GM19043 (cell line): ENCODE data around the gene CYP2W1.

Experiments used
- ATAC-seq: cut with Tn5 transposase; IDR thresholded peaks from one replicate; pipeline ENCODE4 v1.9.1; 2021; ENCODE audit warnings: low read depth; ENCODE audit not compliant: unreplicated experiment

CYP2W1 gene

DNA sequence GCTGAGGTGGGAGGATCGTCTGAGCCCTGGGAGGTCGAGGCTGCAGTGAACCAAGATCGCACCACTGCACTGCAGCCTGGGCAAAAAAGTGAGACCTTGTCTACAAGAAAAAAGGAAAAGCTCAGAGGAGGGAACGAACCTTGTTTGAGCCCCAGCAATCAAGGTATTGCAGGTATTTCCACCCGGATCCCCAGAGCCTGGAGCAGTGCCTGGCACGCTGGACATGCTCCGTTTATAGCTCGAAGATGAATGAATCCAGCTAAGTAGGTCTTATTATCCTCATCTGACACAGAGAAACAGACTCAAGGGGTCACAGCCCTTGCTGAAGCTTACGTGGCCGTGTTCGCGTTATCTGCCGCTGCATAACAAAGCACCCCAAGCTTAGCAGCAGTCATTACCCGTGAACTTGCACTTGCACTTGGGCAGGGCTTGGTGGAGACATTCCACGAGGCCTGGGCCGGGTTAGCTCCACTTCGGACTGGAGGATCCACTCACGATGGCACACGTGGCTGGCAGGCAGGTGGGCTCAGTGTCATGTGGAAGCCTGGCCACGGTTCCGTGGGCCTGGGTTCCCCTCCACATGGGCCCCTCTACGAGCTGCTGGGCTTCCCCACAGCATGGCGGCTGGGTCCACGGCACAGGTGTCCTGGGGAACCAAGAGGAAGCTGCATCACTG lies 4.4 kb upstream of the CYP2W1 start:
- no peak for ATAC-seq

DNA sequence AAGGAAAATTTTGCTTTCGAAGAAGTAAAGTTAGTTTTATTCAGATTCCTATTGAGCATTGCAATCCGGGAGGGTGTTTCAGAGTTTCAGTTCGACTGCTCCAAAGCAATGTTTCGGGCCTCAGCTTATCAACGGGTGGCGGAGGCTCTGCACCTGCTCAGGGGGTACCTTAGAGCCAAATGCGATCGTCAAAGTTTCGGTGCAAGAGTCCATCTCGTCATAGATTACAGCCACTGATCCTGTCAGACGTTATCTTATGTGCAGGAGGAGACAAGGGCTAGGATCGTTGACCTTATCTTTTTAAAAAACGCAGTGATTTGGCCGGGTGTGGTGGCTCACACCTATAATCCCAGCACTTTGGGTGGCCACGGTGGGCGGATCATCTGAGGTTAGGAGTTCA lies 3.8 kb upstream of the CYP2W1 start:
- ATAC-seq = no peak

DNA sequence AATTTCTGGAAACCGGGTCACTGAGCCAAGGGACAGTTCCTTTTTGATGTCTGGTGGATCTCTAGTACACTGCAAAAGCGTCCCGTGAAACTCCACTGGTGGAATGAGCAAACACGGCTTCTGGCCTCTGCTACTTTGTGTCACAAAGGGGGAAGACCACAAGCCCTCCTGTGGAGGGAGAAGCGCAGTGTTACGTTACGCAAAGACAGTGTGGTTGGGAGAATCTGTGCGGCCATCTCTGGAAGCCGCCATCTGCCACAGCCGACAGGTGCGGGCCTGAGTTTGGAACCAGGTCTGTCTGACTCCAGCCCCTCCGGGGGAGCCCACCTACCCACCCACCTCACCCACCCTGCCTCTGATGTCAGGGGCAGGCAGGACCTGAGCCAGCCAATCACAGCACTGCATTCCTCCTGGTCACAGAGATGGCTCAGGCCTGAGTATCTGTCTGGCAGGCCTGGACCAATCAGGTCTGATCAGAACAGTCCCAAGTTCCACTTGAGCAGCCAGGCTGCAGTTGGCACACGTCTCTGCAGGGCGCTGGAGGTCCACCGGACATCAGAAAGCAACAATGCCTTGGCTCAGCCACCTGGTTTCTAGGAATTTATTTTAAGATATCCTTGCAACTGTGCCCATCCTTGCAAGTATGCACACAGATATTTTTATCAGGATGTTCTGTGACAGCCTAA lies 3.0 kb upstream of the CYP2W1 start:
- ATAC-seq = no peak

DNA sequence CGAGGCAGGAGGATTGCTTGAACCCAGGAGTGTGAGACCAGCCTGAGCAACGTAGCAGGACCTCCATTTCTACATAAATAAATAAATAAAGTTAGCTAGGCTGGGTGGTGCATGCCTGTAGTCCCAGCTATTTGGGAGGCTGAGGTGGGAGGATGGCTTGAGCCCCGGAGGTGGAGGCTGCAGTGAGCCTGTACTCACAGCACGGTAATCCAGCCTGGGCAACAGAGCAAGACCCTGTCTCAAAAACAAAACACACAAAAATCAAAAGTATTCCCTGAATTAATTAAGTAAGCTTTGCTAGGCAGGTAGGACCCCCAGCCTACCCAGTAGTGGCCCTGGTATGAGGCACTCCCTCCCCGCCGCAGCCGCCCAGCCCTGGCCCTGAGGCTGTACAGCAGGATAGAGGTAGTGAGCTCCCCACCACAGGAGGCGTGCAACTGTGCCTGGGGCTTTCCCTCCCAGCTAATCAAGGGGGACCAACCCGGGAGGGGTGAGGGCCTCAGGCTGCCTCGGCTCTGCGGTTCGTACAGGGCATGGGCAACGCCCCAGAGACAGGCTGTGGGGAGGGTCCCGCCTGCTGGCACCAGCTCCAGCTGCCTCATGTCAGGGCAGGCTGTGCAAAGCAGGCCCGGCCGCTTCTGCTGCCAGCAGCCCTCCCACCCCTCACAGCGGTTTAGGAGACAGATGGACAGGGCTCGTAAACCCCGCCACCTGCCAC lies 1.0 kb upstream of the CYP2W1 start:
- no peak for ATAC-seq

DNA sequence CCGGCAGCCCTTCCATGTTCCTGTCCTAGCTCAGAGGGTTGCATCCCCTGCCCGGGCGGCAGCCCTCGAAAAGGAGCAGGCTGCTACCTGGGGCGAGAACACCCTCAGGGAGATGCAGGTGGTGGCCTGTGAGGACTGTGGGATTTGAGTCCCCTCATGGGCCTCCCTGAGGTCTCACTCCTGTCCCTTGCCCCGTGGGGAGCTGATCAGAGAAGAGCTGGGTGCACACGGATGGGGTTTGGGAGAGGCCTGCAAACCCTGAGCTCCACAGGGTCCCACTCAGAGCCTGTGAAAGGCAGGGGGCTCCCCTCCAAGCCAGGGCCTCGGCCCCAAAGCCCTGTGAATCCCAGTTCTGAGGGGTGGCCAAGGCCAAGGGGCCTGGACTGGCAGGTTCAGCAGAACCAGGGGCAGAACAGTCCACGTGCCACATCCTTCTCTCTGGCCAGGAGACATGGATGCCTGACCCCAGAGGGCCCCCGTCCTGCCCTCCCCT lies 424 bp upstream of the CYP2W1 start:
- no peak for ATAC-seq

DNA sequence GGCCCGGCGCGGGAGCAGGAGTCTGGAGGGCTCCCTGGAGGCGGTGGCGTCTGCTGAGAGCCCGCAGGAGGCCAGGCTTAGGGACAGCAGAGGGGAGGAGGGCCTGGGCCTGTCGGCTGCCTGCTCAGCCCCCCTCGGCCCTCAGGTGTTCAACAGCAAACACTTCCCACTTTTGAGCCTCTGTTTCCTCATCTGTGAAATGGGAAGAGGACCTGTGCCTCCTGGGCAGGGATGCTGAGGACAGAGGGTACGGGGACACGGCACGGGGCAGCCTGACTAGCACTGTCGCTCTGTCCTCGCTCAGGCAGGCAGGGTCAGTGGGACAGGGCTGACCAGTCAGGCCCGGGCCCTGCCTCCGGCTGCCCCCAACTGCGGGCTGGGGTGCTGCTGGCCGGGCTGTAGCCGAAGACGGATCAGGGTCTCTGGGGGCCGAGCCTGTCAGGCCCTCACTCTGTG lies 663 bp downstream of the CYP2W1 start:
- no peak for ATAC-seq

DNA sequence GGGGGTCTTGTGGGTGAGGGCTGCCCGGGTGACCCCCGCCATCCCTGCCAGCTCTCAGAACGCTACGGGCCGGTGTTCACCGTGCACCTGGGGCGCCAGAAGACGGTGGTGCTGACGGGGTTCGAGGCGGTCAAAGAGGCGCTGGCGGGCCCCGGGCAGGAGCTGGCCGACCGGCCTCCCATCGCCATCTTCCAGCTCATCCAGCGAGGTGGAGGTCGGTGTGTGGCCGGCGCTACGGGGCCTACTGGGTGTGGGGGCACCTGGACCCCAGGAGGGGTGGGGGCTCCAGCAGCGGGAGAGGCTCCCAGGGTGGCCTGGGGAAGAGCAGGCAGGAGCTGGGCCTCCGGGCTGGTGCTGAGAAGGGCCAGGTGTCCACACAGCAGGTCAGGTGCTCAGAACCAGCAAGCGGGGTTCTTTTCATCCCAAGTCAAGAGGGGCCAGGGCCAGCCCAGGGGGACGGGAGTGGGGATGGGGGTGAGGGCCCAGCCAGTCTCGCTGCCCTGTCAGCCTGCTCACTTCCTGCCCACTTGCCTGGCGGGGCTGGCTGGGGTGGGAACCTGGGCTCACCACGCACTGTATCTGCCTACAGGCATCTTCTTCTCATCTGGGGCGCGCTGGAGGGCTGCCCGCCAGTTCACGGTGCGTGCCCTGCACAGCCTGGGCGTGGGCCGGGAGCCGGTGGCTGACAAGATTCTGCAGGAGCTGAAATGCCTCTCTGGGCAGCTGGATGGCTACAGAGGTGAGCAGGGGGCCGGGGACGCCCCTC lies 1.6 kb downstream of the CYP2W1 start:
- ATAC-seq = no peak

DNA sequence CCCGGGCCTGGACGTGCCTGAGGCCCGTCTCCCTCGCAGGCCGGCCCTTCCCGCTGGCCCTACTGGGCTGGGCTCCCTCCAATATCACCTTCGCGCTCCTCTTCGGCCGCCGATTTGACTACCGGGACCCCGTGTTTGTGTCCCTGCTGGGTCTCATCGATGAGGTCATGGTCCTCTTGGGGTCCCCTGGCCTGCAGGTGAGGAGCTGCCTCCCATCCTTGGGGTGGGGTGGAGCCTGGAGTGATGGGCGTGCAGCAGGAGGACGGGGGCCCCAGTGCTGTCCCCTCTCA lies 2.1 kb downstream of the CYP2W1 start:
- ATAC-seq = no peak

DNA sequence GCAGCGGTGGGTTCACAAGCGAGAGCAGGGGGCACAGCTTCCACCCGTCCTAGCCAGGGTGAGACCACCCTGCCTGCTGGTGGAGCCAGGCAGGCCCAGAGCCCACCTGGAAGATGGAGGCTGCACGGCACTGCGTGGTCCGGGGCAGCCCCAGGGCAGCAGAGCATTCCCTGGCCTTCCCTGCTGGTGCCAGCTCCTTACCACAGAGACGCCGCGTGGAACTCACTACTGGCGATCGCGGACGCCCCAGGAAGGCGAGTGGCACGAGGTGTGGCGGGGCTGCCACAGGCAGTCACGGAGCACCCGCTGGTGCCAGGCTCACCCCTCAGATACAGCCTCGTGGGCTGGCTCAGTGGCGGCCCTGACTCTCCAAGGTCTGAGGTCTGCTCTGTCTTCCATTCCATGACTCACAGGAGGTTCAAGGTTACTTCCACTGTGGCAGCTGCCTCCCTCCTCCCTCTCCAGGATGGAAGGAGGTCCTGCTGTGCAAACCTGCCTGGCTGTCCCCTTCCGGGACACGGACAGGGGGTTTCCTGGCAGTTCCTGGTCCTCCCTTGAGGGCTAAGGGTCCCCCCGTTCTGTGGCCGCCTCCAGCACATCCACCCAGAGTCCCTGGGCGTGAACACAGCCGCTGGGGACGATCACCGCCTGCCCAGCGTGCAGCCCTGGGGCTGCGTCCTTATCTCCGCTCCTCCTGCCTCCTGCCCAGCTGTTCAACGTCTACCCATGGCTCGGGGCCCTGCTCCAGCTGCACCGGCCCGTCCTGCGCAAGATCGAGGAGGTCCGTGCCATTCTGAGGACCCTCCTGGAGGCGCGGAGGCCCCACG lies 3.1 kb downstream of the CYP2W1 start:
- no peak for ATAC-seq

DNA sequence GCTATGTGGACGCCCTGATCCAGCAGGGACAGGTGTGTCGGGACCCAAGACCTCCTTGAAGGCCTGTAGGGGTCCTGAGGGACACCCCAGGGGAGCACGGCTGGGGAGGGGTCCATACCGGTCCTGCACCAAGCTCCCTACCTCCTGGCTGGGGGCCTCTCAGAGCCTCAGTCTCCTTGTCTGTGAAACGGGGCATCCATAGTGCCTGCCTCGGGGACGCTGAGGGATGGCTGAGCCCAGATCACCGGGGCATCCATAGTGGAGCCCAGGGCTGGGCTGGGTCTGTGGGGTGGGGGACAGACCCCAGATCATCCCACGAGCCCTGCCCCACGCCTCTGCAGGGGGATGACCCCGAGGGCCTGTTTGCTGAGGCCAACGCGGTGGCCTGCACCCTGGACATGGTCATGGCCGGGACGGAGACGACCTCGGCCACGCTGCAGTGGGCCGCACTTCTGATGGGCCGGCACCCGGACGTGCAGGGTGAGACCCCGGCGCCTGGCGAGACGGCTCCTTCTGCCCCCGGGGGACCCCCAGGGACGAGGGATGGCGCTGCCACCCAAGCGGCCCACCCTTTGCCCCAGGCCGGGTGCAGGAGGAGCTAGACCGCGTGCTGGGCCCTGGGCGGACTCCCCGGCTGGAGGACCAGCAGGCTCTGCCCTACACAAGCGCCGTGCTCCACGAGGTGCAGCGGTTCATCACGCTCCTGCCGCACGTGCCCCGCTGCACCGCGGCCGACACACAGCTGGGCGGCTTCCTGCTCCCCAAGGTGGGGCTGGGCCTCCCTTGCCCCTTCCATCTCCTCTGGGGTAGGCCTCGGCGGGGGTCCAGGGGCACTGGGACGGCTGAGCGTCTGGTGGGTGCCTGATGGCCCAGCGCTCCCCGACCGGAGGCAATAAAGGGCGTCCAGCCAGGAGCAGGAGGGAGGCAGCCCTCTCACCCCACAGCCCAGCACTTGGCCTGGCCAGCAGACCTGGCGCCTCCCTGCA lies 4.1 kb downstream of the CYP2W1 start:
- no peak for ATAC-seq

DNA sequence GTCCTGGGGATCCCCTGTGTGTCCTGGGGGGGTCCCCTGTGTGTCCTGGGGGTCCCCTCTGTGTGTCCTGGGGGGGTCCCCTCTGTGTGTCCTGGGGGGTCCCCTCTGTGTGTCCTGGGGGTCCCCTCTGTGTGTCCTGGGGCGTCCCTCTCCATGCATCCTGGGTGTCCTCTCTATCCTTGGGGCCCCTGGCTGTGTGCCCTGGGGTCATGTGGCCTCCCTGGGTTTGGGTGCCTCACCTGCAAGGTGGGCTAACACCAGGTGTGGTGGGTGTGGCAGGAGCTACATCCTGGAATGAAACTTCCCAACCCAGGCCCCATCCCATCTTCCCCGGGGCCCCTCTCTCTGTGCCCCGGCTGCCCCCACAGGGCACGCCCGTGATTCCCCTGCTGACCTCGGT lies 4.9 kb downstream of the CYP2W1 start:
- ATAC-seq = no peak

DNA sequence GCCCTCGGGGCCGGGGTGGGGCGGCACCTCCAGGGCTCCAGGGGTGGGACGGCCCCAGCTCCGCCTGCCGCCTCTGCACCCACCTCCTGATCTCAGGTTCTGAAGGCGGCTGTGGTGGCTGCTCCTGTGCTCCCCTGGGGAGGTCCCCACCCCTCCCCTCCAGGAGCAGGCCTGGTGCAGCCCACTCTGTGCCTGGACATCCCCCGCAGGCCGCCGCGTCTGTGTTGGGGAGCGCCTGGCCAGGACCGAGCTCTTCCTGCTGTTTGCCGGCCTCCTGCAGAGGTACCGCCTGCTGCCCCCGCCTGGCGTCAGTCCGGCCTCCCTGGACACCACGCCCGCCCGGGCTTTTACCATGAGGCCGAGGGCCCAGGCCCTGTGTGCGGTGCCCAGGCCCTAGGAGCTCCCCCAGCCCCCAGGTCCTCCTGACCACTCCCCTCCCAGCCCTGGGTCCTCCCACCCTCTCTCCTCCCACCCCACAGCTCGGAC lies 5.5 kb downstream of the CYP2W1 start:
- ATAC-seq = no peak

DNA sequence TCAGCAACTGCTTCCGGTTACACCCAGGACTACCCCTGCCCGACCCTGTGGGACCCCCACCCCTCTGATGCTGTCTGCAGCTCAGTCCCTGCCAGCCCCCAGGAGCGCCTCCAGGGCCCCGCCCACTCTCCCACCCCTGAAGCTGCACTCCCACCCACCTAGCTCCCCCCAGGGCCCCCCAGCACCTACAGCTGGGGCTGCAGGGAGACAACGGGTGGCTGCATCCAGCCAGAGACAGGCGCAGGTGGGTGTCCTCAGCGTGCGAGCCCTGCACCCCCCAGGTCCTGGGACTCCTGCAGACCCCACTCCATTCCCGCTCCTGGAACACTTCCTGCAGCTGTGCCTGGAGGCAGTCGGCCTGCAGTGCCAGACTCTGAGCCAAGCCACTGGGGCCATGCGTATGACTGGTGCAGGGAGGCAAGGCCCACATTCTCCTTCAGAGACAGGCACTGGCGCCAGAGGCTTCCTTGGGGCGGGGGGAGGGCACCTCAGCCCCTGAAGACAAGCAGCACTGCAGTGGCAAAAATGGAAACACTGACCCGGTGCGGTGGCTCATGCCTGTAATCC lies 6.1 kb downstream of the CYP2W1 start:
- ATAC-seq = no peak

DNA sequence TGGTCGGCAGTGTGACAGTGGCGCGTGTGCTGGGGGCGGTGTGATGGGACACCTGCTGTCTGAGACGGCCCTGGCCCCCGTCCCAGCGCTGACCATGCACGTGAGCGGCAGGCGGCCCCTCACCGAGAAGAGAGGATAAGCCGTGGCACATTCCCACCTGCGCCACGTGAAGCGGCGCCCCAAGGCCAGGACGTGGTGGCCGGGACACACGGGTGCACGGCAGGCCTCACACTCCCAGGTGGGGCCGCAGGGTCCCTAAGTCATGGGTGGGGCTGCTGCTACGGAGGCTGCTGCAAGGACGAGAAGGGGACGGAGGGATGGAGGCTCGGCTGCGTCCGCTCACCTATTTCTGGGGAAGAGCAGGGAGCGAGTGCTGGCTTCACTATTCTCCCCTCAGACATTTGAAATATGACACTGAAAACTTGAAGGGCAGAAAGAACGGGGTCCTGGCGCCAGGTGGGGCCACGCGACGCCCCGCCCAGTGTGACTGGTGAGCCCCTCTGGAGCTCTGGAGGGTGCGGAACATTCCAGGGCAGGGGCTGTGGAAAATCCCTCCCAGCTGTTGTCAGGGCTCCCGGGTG lies 7.5 kb downstream of the CYP2W1 start:
- no peak for ATAC-seq

DNA sequence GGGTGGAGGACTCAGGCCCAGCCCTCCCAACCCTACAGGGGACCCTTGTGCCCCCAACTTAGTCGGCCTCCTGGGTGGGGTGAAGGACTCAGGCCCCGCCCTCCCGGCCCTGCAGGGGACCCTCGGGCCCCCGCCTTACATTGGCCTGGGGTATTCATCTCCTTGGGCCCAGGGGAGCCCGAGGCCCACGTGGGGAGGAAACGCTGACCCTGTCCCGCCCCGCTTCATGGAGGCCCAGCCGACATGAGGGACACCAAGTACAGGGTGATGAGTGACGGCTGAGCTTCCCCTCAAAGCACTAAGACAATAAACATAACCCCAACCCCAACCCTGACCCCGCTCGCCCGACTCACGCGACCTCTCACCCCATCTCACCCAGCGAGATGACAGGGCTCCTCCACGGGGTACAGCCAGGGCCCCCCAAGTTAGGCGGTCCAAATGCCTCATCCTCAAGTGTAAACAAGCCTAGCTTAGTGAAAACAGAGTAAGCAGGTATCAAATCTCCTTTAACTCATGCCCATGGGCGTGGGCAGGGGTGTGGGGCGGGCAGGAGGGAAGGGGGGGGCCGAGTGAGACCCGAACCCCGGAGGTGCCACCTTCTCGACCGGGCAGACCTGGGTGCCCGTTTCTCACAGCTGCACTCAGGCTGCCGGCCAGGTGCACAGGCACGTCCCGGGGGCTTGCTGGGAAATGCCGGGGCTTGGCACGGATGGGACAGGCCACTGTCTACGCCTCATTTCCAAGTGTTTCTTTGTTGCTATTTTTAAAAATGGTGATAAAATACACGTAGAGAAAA lies 8.2 kb downstream of the CYP2W1 start:
- no peak for ATAC-seq

DNA sequence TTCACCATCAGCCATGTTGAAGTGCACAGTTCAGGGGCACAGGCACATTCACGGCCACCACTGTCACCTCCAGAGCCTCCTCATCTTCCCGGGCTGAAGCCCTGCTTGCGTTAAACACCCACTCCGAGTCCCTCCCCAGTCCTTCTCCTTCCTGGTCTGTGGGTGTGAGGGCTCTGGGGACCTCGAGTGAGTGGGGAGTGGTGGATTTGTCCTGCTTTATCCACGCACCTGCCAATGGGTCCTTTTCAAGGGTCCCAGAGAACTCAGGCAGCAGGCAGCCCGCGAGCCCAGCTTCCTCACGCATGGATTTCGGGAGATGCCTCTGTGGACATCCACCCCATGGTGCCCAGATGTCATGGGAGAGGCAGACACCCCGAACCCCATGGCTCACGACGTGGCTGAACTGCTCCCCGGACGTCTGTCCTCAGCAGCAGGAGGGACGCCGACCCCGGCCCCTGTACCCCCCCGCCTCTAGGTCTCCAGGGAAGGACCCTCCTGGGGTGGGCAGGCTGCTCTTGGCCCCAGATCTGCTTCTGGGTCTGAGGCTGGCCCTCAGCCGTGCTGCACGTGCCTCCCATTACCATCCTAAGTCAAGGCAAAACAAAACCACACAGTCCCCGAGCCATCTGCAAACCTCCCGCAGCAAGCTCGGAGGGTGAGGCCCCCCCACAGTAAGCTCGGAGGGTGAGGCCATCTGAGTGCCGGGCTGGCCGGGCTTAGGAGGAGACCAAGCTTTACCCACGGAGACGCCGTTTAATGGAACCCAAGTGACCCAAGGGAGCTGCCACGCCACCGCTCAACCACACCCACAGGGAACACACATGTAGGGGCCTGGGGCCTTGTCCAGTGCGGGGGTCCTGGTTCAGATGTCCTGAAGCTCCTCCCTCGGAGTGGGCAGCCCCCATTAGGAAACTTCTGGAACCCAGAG lies 9.0 kb downstream of the CYP2W1 start:
- no peak for ATAC-seq
